GM23248 (cell line): ENCODE measurements around the gene SANBR.
"Not testable (repeated sequence)": the region's sequence is repeated elsewhere in the genome, so short reads cannot be mapped to it uniquely, and the experiment has no call there.

Source experiments
- EZH2 ChIP-seq: fragments of 200-600 bp; sonication (generic); IDR thresholded peaks from 2 replicates; pipeline ENCODE4 v1.6.1; 2018; ENCODE audit warnings: antibody characterized with exemption, mild to moderate bottlenecking; ENCODE audit not compliant: insufficient read depth, poor library complexity, severe bottlenecking
- EZH2phosphoT487 ChIP-seq: fragments of 200-600 bp; sonication (generic); IDR thresholded peaks from 2 replicates; pipeline ENCODE4 v1.6.1; 2018; ENCODE audit warnings: antibody characterized with exemption, moderate library complexity, mild to moderate bottlenecking, low read depth; ENCODE audit not compliant: insufficient read depth

DNA sequence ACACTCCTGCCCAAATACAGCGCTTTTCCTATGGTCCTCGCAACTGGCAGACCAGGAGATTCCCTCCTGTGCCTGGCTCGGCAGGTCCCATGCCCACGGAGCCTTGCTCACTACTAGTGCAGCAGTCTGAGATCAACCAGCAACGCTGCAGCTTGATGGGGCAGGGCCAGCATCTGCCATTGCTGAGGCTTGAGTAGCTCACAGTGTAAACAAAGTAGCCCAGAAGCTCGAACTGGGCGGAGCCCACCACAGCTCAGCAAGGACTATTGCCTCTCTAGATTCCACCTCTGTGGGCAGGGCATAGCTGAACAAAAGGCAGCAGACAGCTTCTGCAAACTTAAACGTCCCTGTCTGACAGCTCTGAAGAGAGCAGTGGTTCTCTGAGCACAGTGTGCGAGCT is 31.1 kb upstream of the SANBR start:
- not testable (repeated sequence) for TF ChIP-seq EZH2phosphoT487, EZH2
